ENCODE data around the gene HHIPL1.

DNA sequence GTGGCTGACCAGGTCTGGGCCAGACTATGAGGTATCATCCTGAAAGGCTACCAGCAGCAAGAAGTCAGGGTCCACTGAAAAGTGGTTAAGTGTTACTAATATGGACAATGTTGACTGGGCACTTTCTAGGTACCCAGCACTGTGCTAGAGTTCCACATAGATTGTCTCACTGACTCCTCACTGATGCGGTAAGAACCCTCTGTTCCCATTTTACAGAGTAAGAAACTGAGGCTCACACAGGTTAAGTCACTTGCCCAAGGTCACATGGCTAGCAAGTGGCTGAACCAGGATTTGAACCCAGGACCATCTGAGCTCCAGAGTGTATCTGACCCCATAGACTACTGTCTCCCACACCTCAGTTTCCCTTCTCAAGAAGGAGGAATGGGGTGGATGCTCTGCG lies 36.3 kb upstream of the HHIPL1 start:
- TF ChIP-seq, protein P1, sequence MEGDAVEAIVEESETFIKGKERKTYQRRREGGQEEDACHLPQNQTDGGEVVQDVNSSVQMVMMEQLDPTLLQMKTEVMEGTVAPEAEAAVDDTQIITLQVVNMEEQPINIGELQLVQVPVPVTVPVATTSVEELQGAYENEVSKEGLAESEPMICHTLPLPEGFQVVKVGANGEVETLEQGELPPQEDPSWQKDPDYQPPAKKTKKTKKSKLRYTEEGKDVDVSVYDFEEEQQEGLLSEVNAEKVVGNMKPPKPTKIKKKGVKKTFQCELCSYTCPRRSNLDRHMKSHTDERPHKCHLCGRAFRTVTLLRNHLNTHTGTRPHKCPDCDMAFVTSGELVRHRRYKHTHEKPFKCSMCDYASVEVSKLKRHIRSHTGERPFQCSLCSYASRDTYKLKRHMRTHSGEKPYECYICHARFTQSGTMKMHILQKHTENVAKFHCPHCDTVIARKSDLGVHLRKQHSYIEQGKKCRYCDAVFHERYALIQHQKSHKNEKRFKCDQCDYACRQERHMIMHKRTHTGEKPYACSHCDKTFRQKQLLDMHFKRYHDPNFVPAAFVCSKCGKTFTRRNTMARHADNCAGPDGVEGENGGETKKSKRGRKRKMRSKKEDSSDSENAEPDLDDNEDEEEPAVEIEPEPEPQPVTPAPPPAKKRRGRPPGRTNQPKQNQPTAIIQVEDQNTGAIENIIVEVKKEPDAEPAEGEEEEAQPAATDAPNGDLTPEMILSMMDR (IDR thresholded peaks at IDR 0.05; ENCODE audit: low read depth, low read length): no peak
- no peak for TF ChIP-seq EZH2phosphoT487 (IDR thresholded peaks at IDR 0.05; ENCODE audit: low read depth)

All from OCI-LY3 (cell line).